ENCODE measurements around the gene TSPAN16.

DNA sequence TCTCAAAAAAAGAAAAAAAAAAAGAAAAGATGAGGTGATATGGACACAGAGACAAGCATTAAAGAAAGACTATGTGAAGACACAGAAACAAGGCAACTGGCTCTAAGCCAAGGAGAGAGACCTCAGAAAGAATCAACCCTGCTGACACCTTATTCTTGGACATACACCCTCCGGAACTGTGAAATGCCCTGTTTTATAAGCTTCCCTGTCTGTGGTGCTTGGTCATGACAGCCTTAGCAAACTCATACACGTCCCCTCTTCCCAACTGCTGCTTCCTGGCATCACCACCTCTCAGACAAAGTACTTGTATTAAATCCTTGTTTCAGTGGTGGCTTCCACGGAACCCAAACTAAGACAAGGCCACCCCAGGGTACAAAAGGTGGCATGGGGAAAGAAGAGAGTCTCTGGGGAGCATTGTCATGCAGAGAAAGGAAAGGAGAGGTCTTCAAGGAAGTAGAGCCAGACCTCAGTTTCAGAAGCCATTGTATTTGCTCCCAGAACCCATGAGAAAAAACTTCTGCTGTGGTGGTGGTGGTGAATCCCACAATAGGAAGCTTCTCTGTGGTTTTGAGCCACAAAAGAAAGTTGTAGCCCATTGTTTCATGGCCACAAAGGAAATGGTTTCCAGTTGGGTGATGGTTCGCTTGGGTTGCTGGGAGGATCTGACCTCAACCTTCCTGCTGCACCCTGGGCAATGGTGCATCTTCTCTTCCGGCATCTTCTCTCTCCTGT is 16.3 kb upstream of the TSPAN16 start:
- TF ChIP-seq CTCF (IDR thresholded peaks at IDR 0.05; ENCODE audit: low read depth, low read length, poor library complexity, severe bottlenecking) (no peak), EZH2phosphoT487 (IDR thresholded peaks at IDR 0.05; ENCODE audit: borderline replicate concordance, low read length) (no peak)
